ENCODE results near the gene ABTB2.

ABTB2 gene

GRCh38 chr11:34148504-34149165 lies 209.2 kb downstream of the ABTB2 start:
- DNase-seq (ENCODE audit: low read depth), result no peak

GRCh38 chr11:34147581-34147980 lies 210.2 kb downstream of the ABTB2 start:
- DNase-seq (ENCODE audit: low read depth), result no peak

DNA sequence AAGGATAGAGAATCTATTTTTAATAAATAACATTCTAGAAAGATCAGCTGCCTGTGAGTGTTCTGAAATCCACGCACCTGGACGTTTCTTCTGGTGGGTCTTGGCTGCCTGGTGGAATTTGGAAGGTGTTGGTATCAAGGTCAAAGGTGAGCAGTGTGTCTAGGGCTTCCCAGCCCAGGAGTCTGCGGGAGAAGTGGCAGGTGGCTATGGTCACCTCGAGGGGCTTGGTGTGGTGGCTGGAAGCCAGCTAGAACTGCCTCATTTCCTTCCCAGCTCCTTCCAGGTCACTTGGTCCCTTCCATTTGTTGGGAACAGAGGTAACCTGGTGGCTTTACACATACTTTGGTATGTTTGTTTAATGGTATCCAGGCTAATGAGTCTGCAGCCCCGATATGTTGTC lies 210.9 kb downstream of the ABTB2 start:
- no peak for DNase-seq (ENCODE audit: low read depth)

DNA sequence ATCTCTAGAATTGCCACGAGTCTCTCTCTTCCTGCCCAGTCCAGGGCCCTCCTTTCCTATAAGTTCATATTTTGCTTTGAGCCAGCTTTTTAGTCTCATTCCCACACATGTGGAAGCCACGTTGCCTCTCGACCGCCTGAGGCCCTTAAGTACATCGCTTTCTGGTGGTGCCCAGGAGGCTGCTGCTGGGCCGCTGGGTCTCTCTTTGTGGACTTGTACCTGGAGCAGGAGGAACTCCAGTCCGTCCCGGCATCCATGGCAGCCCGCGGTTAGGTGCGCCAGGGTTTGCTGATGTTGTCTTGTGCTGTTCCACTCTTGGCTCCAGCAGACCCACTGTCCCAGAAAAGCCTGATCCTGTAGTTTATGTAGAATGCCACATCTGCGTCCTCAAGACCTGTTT lies 211.4 kb downstream of the ABTB2 start:
- no peak for DNase-seq (ENCODE audit: low read depth)

DNA sequence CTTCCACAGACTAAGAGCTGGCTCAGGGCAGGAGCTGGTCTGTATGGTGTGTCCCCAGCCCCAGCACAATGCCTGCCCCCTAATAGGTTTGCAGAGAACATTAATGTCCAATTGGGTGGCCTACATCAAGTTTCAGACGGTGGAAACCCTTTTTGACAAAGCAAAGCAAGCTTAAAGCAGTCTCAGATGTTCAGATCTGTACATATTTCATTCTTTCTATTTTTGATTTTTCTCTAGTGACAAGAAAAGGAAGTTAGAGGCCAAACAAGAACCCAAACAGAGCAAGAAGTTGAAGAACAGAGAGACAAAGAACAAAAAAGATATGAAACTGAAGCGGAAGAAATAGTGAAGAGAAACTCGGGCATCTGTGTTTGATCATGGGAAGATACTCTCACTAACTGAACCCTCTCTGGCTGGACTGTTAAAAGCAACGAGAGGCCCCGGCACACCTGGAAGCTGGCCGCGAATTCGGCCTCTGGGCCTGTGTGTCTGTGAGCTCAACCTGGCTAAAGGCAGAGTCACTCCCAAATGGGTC lies 211.9 kb downstream of the ABTB2 start:
- no peak for DNase-seq (ENCODE audit: low read depth)

DNA sequence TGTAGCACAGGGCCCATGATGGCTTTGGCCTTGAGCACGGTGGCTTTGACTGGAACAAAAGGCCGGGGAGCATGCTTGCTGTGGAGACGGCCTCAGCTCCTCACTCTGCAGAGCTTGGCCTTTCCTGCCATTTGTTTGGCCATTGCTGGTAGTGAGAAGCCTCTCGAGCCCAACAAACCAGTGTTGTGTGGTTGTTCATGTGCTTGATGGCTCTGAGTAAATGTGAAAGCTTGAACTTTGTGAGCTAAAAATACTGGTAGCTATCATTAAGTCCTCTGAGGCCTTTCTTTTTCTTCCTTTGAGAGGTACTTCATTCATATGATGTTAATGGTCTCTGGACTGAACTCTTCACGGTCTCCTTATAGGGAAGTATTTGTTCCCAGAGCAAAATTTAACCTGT lies 212.7 kb downstream of the ABTB2 start:
- DNase-seq (ENCODE audit: low read depth), result no peak

DNA sequence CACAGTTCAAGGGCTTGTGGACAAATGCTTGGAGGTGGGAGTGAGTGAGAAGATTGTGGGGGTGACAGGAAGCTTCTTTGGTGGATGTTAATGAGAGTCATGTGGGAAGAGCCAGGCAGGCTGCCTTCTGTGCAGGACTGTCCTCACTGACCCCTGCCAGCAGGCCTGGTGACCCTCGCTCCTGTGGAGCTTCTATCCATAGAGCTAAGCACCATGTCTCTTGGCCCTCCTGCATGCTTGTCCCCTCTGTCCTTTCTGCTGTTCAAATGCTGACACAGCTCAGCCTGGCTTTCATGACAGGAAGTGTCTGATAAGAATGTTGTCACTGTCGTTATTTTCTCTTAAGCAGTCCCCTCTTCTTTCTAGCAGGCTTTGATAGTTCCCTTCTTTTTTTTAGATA lies 214.8 kb downstream of the ABTB2 start:
- DNase-seq (ENCODE audit: low read depth), result no peak

DNA sequence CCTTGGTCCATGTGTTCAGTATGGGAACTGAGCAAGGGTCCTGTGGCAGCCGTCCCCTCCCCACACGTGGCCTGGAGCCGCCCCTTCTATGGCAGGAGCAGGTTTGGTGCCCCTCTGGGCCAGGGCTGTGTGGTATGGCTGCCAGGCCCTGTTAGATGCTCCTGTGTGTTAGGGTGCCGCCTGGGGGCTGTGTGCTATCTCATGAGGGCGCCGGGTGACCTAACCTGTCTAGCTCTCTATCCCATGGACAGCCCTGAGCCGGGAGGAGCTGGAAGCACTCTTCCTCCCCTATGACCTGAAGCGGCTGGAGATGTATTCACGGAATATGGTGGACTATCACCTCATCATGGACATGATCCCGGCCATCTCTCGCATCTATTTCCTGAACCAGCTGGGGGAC lies 217.7 kb downstream of the ABTB2 start:
- no peak for DNase-seq (ENCODE audit: low read depth)

DNA sequence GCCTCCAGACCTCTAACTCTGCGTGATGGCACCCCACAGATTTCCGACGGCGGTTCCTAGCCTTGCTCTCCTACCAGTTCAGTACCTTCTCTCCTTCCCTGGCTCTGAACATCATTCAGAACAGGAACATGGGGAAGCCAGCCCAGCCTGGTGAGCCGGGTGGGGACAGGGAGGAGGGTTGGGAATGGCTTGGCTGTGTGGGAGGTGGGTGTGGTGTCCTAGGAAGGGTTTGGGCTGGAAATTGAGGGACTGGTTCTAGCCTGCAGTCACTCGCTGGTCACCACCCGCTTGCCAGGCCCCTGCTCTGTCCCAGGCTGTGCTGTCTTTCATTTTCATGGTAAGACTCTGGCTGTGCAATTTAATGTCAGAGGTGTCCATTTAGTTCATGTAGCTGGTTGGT lies 218.5 kb downstream of the ABTB2 start:
- DNase-seq (ENCODE audit: low read depth), result no peak

- no peak for DNase-seq (ENCODE audit: low read depth)
These were observed 221.4 kb downstream of the ABTB2 start for GRCh38 chr11:34136420-34136819.

GRCh38 chr11:34135439-34135838 lies 222.4 kb downstream of the ABTB2 start:
- DNase-seq (ENCODE audit: low read depth), result no peak

DNA sequence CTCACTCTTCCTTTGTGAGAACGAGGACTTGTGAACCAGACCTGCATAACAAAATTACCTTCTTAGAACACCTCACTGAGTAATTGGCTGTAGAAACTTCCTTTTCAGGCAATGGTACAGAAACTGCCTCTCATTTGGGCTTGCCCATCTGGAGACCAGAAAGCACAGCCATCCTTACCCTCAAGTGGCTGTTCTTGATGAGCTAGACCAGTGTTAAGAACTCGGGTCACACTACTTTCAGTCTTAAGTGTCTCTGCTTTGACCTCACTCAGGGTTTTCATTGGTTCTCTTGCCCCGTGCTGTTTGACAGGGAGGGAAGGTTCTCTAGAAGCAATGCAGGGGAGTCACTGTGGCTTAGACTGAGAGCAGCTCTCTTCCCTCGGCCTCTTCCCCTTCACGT lies 223.0 kb downstream of the ABTB2 start:
- no peak for DNase-seq (ENCODE audit: low read depth)

GRCh38 chr11:34132261-34132965 lies 225.4 kb downstream of the ABTB2 start:
- no peak for DNase-seq (ENCODE audit: low read depth)

DNA sequence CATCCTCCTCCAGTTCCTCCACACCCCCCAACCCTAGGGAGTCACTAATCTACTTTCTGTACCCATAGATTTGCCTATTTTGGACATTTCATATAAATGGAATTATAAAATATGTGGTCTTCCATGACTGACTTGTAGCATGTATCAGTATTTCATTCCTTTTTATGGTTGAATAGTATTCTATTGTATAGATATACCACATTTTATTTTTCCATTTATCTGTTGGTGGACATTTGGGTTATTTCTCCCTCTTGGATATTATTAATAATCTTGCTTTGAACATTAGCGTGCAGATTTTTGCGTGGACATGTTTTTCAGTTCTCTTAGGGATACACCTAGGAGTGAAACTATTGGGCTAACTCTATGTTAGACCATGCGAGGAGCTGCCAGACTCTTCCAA lies 229.0 kb downstream of the ABTB2 start:
- no peak for DNase-seq (ENCODE audit: low read depth)

DNA sequence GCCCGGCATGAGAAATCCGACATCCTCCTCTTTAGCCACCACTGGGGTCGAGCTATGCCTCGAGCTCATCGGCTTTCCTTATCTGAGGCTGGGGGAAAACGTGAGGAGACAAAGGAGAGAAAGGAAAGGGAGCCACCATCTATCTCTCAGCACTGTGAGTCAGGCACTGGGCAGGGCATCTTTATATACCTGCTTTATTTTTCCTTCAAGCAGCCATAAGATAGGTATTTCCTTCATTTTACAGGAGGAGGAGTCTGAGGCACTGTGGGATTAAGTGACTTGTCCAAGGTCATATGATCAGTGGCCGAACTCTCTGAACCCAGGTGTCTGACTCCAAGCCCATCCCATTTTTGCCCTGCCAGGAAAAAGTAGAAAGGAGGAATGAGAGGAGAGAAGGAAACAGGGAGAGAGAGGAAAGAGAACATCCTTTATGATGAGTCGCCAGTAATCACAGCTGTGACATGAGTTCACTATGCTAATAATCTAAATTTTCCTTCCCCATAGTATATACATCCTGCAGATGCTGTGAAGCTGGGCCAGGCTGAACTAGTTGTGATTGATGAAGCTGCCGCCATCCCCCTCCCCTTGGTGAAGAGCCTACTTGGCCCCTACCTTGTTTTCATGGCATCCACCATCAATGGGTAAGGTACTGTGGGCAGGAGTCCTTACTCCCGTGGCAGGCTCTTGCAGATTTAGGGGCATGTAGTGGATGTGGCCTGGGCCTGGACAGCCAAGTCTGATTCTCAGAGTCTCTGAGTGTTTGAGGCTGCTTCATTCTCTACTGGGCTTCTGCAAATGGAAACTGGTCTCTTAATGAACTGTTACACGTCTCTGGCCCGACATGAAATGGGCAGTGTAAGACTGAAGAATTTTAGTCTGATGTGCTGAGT lies 230.6 kb downstream of the ABTB2 start:
- no peak for DNase-seq (ENCODE audit: low read depth)

- DNase-seq (ENCODE audit: low read depth), result no peak
These were observed 232.7 kb downstream of the ABTB2 start for GRCh38 chr11:34124885-34125668.

DNA sequence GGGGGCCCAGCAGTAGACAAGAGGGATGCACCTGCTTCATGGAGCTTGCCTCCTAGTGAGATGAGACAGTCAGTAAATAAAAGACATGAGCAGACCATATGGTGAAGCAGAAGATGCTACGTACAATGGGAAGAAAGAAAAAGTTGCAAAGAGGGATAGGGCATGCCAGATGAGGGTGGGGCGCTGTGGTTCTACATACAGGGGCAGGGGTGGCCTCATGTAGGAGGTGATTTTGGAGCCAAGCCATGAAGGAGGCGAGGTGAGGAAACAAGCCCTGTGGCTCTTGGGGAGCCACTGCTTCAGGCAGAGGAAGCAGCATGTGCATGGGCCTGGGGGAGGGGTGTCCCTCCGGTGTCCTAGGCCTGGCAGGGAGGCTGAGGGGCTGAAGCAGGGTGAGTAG lies 237.2 kb downstream of the ABTB2 start:
- DNase-seq (ENCODE audit: low read depth), result no peak

- DNase-seq (ENCODE audit: low read depth), result no peak
These were observed 243.3 kb downstream of the ABTB2 start for GRCh38 chr11:34114471-34114870.

GRCh38 chr11:34114014-34114413 lies 243.8 kb downstream of the ABTB2 start:
- DNase-seq (ENCODE audit: low read depth), result no peak

GRCh38 chr11:34111722-34112270 lies 246.0 kb downstream of the ABTB2 start:
- no peak for DNase-seq (ENCODE audit: low read depth)

DNA sequence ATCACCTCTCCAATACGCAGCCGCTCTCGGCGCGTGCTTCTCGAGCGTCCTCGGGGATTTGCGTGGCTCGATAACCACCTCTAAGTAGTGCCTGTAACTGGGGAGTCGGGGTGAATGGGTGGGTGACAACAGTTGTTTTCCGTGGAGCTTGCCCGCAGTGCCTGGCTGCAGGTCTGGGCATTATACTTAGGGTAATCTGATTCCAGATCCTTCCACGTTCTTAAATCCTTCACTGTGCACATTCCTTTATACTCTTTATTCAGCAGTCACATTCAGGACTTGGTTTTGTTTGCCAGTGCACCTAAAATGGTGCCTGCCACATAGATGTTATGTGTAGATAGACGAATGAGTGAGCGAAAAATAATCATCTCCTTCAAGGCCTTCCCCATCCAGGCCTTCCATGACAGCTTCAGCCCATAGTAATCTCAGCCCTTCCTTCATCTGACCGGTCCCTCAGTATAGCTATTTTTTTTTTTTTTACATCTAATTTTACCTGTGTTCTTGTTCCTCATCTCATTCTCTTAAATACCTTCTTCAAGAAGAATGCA lies 251.8 kb downstream of the ABTB2 start:
- no peak for DNase-seq (ENCODE audit: low read depth)
